ENCODE measurements around the gene BBS7. TPM values are rescaled to one million over a fixed set of nuclear protein-coding genes. Genes with fewer than 3 reads are reported as not detected.

Gene BBS7
- total and polyA plus RNA-seq, 9 of the 15 experiments (the other 6 are each of a cell fraction or from before 2014, with no cell fraction given) = 13.4 to 25.8 (median 16.4) TPM

GRCh38 chr4:121822796-121823504 lies 47.3 kb downstream of the BBS7 start (continued):
- TF ChIP-seq ARID4B (CRISPR knock-in tag; IDR thresholded peaks at IDR 0.05) = no peak
- TF ChIP-seq CEBPB (tag; IDR thresholded peaks at IDR 0.05) = peak; percentile 41; the same call in 1 of the 2 replicates
- 0 out of 2 replicates have a peak, but pooled peaks have one; percentile 25 for TF ChIP-seq SMARCA4 (IDR thresholded peaks at IDR 0.05)
- no peak for TF ChIP-seq NFATC3 (IDR thresholded peaks at IDR 0.05)
- no peak for TF ChIP-seq CEBPG (CRISPR knock-in tag; IDR thresholded peaks at IDR 0.05)
- TF ChIP-seq CEBPG (tag; conservative IDR thresholded peaks at IDR 0.05 in 1 of 2, IDR thresholded peaks at IDR 0.05 in 1 of 2) = peak in 1 of 2 experiments; percentile 35; a peak in 1 of 4 replicates
- TF ChIP-seq MBD2 (IDR thresholded peaks at IDR 0.05; ENCODE audit: borderline replicate concordance, low read depth) = no peak
- peak; percentile 71; the same call in 1 of the 2 replicates for TF ChIP-seq NFRKB (IDR thresholded peaks at IDR 0.05; ENCODE audit: low read depth)
- TF ChIP-seq POLR2H (tag; IDR thresholded peaks at IDR 0.05; ENCODE audit: low read depth) = no peak; the same call in 1 of the 2 replicates
- TF ChIP-seq ZNF449 (CRISPR knock-in tag; IDR thresholded peaks at IDR 0.05) = no peak
